AG09309 (cell line): Measurements from ENCODE around the gene ATAD2B.
"Not testable (repeated sequence)": the region's sequence is repeated elsewhere in the genome, so short reads cannot be mapped to it uniquely, and the experiment has no call there.

Experiments used
- DNase-seq: peaks from one replicate; pipeline ENCODE4 v3.0.0-alpha.2; 2010; ENCODE audit warnings: low read depth
- H3K4me3 ChIP-seq: 2 replicates; pipeline ENCODE4 v1.5.1; 2011; ENCODE audit warnings: mild to moderate bottlenecking, low read depth, low read length, moderate library complexity; ENCODE audit not compliant: control insufficient read depth
- TF ChIP-seq, protein P1 (sequence below): IDR thresholded peaks from 2 replicates; pipeline ENCODE4 v1.5.1; 2011; ENCODE audit warnings: mild to moderate bottlenecking, low read depth, low read length, inconsistent platforms; ENCODE audit not compliant: insufficient read depth, control insufficient read depth; ENCODE audit errors: missing control alignments

The ATAD2B gene

DNA sequence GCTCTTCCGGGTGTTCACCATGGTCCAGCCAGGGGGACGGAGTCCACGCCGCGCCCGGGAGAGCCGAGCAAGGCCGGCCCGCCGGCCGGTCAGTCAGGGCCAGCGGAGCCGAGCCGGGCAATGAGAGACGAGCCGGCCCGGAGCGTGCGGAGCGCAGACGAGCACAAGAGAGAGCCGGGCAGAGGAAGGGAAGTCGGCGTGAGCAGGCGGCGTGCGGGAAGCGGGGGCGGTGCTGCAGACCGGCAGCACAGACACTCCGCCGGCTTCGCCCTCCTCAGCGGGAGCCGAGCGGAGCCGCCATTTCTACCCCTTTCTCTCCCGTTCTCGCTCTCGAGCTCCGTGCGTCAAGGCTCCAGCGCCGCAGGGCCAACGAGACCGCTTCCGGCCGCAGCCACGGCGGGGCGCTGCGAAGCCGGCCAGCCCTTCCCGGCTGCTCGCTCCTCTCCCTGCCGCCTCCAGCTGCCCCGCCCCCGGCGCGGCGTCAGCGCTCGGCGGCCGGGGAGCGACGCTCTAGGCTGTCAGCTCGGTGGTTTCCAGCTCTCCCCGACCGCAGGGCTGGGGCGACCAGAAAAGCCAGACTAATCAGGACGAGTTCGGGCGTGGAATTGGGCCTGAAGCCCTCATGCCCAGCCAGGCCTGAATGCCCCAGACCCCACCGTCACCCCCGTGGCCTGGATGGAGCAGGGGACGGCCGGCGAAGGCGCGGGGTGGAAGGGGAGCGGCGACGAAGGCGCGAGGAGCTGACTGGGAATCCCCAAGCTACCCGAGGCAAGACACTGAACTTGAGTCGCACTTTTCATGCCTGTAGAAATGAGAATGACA lies at the start of gene ATAD2B:
ATAD2B (minus strand) TSS at position 374 of the 822 bp plus-strand sequence; CDS start at position 21, 353 bp downstream.
- peak; percentile 74 for DNase-seq
- TF ChIP-seq, protein P1, sequence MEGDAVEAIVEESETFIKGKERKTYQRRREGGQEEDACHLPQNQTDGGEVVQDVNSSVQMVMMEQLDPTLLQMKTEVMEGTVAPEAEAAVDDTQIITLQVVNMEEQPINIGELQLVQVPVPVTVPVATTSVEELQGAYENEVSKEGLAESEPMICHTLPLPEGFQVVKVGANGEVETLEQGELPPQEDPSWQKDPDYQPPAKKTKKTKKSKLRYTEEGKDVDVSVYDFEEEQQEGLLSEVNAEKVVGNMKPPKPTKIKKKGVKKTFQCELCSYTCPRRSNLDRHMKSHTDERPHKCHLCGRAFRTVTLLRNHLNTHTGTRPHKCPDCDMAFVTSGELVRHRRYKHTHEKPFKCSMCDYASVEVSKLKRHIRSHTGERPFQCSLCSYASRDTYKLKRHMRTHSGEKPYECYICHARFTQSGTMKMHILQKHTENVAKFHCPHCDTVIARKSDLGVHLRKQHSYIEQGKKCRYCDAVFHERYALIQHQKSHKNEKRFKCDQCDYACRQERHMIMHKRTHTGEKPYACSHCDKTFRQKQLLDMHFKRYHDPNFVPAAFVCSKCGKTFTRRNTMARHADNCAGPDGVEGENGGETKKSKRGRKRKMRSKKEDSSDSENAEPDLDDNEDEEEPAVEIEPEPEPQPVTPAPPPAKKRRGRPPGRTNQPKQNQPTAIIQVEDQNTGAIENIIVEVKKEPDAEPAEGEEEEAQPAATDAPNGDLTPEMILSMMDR, result peak; percentile 65
- peak within 1 kb of the TSS; percentile 88 for H3K4me3 ChIP-seq

DNA sequence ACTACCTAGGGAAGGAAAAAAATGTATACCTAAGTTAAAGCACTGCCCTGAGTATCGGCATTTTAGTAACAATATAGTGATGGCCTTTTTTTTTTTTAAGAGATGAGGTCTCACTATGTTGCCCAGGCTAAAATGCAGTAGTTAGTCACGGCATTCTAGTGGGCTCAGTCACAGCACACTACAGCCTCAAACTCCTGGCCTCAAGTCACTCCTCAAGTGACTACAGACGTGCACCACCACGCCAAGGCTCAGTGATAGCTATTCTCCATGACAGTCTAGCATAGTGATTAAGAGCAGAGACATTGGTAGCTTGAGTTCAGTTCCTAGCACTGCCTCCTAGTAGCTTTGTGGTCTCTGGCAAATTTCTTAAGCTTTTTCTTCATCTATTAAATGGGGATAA lies 40.9 kb upstream of the ATAD2B start:
- DNase-seq, result no peak
- TF ChIP-seq, protein P1, result no peak
- no peak overlapping the region for H3K4me3 ChIP-seq

DNA sequence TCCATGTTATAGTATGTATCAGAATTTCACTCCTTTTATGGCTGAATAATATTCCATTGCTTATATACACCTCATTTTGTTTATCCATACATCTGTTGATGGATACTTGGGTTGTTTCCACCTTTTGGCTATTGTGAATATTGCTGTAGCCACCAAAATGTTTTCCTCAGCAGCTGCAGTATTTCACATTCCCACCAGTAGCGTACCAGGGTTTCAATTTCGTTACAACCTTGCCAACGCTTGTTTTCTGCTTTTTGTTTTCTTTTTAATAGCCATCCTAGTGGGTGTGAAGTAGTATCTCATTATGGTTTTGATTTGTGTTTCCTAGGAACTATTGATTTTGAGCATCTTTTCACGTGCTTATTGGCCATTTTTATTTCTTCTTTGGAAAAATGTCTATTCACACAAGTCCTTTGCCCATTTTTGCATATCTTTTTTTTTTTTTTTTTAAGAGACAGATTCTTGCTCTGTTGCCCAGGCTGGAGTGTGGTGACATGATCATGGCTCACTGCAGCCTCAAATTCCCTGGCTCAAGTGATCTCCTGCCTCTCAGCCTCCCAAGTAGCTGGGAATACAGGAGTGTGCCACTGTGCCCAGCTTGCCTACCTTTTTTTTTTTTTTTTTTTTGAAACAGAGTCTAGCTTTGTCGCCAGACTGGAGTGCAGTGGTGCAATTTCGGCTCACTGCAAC lies 27.5 kb upstream of the ATAD2B start:
- DNase-seq, result no peak
- TF ChIP-seq, protein P1, result peak; percentile 50
- H3K4me3 ChIP-seq, result no peak overlapping the region; the same call in 1 of the 2 replicates

DNA sequence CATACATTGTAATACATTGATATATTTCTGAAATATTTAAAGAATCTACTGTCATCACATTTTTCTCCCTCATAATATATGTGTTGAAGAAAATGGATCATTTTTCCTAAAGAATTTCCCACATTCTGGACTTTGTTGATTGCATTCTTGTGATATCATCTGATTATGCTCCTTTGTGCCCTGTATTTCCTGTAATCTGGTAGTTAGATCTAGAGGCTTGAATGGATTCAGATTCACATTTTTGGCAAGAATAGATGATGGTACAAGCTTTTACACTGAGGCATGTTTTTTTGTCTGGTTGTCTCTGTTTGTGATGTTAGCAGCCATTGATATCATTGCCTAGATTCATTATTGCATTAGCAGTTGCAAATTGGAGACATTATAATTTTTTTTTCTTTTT lies 26.7 kb upstream of the ATAD2B start:
- no peak for DNase-seq
- H3K4me3 ChIP-seq, result no peak overlapping the region
- TF ChIP-seq, protein P1, result no peak

DNA sequence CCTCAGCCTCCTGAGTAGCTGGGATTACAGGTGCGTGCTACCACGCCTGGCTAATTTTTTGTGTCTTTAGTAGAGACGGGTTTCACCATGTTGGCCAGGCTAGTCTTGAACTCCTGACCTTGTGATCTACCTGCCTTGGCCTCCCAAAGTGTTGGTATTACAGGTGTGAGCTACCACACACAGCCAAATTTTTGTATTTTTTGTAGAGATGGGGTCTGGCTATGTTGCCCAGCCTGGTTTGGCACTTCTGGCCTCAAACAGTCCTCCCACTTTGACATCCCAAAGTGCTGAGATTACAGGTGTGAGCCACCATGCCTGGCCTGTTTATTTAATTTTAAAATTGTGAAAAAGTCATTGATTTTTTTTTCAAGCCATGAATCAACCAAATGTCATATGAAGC lies 25.6 kb upstream of the ATAD2B start:
- not testable (repeated sequence) for DNase-seq, H3K4me3 ChIP-seq

DNA sequence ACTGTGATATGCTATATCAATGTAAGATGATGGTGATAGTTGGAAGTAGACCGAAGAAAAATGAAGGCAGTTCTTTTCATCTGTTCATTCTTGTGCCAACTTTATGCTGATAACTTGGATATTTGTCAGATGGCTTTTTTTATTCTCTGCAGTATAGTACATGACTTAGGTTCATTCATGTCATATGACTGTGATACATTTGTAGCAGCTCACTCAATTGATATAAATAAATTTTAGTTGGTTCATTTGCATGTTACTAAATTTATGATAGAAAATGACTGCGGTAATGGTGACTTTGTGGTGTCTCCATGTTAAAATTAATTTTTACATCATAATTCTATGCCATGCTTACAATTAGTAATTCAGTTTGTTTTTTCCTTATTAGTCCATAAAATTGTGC lies 20.4 kb upstream of the ATAD2B start:
- TF ChIP-seq, protein P1, result no peak
- no peak overlapping the region for H3K4me3 ChIP-seq
- no peak for DNase-seq

DNA sequence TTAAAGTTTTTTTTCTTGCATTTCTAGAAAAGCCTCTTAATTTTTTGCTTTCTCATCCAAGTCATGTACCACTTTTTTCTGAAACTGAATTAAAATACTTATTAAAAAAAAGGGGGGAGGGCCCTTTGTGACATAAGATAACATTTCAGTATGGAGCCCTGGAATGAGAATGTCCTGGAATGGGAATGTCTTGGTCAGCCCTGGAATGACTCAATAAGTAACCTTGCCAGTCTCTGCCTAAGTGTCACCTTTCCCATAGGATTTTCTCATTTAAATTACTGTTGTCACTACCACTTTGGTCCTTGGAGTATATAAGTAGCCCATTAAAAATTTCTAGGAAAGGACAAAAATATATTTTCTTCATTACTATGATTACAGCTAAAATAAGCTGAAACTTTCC lies 18.1 kb upstream of the ATAD2B start:
- no peak for DNase-seq
- TF ChIP-seq, protein P1, result no peak
- no peak overlapping the region for H3K4me3 ChIP-seq
